Stimulated activated CD4-positive, alpha-beta T cell treated with anti-CD3 and anti-CD28 coated beads, Interleukin-15, amount 100 ng/mL, for 1 hour (primary cell): ENCODE measurements around the gene ZC3H13.
A peak's percentile ranks its signal among the peaks of the same experiment; 100 is the strongest.

Source experiments
- DNase-seq, 2 donors: peaks; one replicate each; pipeline ENCODE4 v3.0.0-alpha.2; 2020; ENCODE audit warnings: low read depth in 1 of 2, low spot score in 1 of 2

ZC3H13 gene

GRCh38 chr13:46052319-46053161 is at the start of gene ZC3H13:
ZC3H13 (minus strand) TSS chr13:46052746; CDS start chr13:46045507, 7,239 bp downstream.
- peak; percentile 77 to 83 for DNase-seq

- no peak for DNase-seq
These were observed 49.7 kb upstream of the ZC3H13 start for GRCh38 chr13:46102255-46102605.

GRCh38 chr13:46101484-46102254 is 49.1 kb upstream of the ZC3H13 start:
- DNase-seq, result no peak

GRCh38 chr13:46101002-46101401 is 48.5 kb upstream of the ZC3H13 start:
- no peak for DNase-seq

GRCh38 chr13:46100191-46100815 is 47.8 kb upstream of the ZC3H13 start:
- DNase-seq, result no peak

GRCh38 chr13:46097663-46098062 is 45.1 kb upstream of the ZC3H13 start:
- DNase-seq, result no peak

GRCh38 chr13:46097015-46097414 is 44.5 kb upstream of the ZC3H13 start:
- DNase-seq, result no peak

- no peak for DNase-seq
These were observed 41.9 kb upstream of the ZC3H13 start for GRCh38 chr13:46094478-46094877.

- DNase-seq, result no peak
These were observed 36.4 kb upstream of the ZC3H13 start for GRCh38 chr13:46088821-46089562.

- no peak for DNase-seq
These were observed 34.9 kb upstream of the ZC3H13 start for GRCh38 chr13:46087481-46087880.

- no peak for DNase-seq
These were observed 34.4 kb upstream of the ZC3H13 start for GRCh38 chr13:46086985-46087384.

GRCh38 chr13:46086421-46086922 is 33.9 kb upstream of the ZC3H13 start:
- DNase-seq, result no peak

- no peak for DNase-seq
These were observed 33.2 kb upstream of the ZC3H13 start for GRCh38 chr13:46085737-46086136.

GRCh38 chr13:46082324-46082723 is 29.8 kb upstream of the ZC3H13 start:
- no peak for DNase-seq

GRCh38 chr13:46079770-46080169 is 27.2 kb upstream of the ZC3H13 start:
- DNase-seq, result no peak

- no peak for DNase-seq
These were observed 24.7 kb upstream of the ZC3H13 start for GRCh38 chr13:46077265-46077664.

GRCh38 chr13:46076827-46077226 is 24.3 kb upstream of the ZC3H13 start:
- DNase-seq, result no peak

- DNase-seq, result no peak
These were observed 23.3 kb upstream of the ZC3H13 start for GRCh38 chr13:46075811-46076210.

GRCh38 chr13:46071590-46072249 is 19.2 kb upstream of the ZC3H13 start:
- DNase-seq, result no peak

- DNase-seq, result no peak
These were observed 10.7 kb upstream of the ZC3H13 start for GRCh38 chr13:46063292-46063691.
